ENCODE data around the gene ITPK1. TPM values are rescaled to one million over a fixed set of nuclear protein-coding genes. Genes with fewer than 3 reads are reported as not detected.

ITPK1 gene
- total RNA-seq, 1 donor, result 25.0 TPM

- Histone ChIP-seq H3K79me2 (ENCODE audit: insufficient read depth, low read length) (no peaks in the 10 kb centered on the region), H3K4me2 (ENCODE audit: insufficient read depth, low read length) (no peak overlapping the region), H3K27ac (ENCODE audit: low read depth, low read length) (no peak overlapping the region), H2AFZ (ENCODE audit: low read length) (no peak overlapping the region), H3K36me3 (ENCODE audit: insufficient read depth, low read length) (no peaks in the 10 kb centered on the region), H3K4me3 (ENCODE audit: insufficient read depth, low read length) (no peak overlapping the region), H3K27me3 (ENCODE audit: insufficient read depth, low read length) (no peaks in the 10 kb centered on the region), H3K4me1 (ENCODE audit: insufficient read depth, low read length) (peaks cover 50% of the 10 kb centered on the region), H3K9me3 (ENCODE audit: low read depth, low read length) (no peaks in the 10 kb centered on the region), H4K20me1 (ENCODE audit: insufficient read depth, low read length) (peaks cover 22% of the 10 kb centered on the region)
- peak; percentile 31 for DNase-seq (ENCODE audit: insufficient read length, low spot score, missing footprints)
- TF ChIP-seq CTCF (IDR thresholded peaks at IDR 0.05; ENCODE audit: extremely low read depth, low read depth, low read length), result no peak
Measured at GRCh38 chr14:93004699-93005082, 111.0 kb downstream of the ITPK1 start.

- DNase-seq (ENCODE audit: insufficient read length, low spot score, missing footprints), result peak; percentile 30
- Histone ChIP-seq H3K27me3 (ENCODE audit: insufficient read depth, low read length) (no peaks in the 10 kb centered on the region), H3K36me3 (ENCODE audit: insufficient read depth, low read length) (no peaks in the 10 kb centered on the region), H3K4me1 (ENCODE audit: insufficient read depth, low read length) (peaks cover 44% of the 10 kb centered on the region), H3K79me2 (ENCODE audit: insufficient read depth, low read length) (no peaks in the 10 kb centered on the region), H4K20me1 (ENCODE audit: insufficient read depth, low read length) (peaks cover 22% of the 10 kb centered on the region), H3K27ac (ENCODE audit: low read depth, low read length) (no peak overlapping the region), H3K9me3 (ENCODE audit: low read depth, low read length) (no peaks in the 10 kb centered on the region), H2AFZ (ENCODE audit: low read length) (no peak overlapping the region), H3K4me2 (ENCODE audit: insufficient read depth, low read length) (no peak overlapping the region), H3K4me3 (ENCODE audit: insufficient read depth, low read length) (no peak overlapping the region)
- TF ChIP-seq CTCF (IDR thresholded peaks at IDR 0.05; ENCODE audit: extremely low read depth, low read depth, low read length), result no peak
Measured at GRCh38 chr14:93003945-93004698, 111.6 kb downstream of the ITPK1 start.

GRCh38 chr14:93002851-93003298 is 112.8 kb downstream of the ITPK1 start:
- Histone ChIP-seq H4K20me1 (ENCODE audit: insufficient read depth, low read length) (peaks cover 19% of the 10 kb centered on the region), H3K27me3 (ENCODE audit: insufficient read depth, low read length) (no peaks in the 10 kb centered on the region), H3K4me1 (ENCODE audit: insufficient read depth, low read length) (peaks cover 32% of the 10 kb centered on the region), H3K36me3 (ENCODE audit: insufficient read depth, low read length) (no peaks in the 10 kb centered on the region), H3K4me3 (ENCODE audit: insufficient read depth, low read length) (no peak overlapping the region), H3K79me2 (ENCODE audit: insufficient read depth, low read length) (no peaks in the 10 kb centered on the region), H3K4me2 (ENCODE audit: insufficient read depth, low read length) (no peak overlapping the region), H3K9me3 (ENCODE audit: low read depth, low read length) (no peaks in the 10 kb centered on the region), H3K27ac (ENCODE audit: low read depth, low read length) (no peak overlapping the region), H2AFZ (ENCODE audit: low read length) (no peak overlapping the region)
- DNase-seq (ENCODE audit: insufficient read length, low spot score, missing footprints), result peak; percentile 53
- TF ChIP-seq CTCF (IDR thresholded peaks at IDR 0.05; ENCODE audit: extremely low read depth, low read depth, low read length), result no peak

GRCh38 chr14:93002049-93002448 is 113.7 kb downstream of the ITPK1 start:
- H3K27me3 ChIP-seq (ENCODE audit: insufficient read depth, low read length), result no peaks in the 10 kb centered on the region
- no peaks in the 10 kb centered on the region for H3K9me3 ChIP-seq (ENCODE audit: low read depth, low read length)
- no peak overlapping the region for H3K27ac ChIP-seq (ENCODE audit: low read depth, low read length)
- no peak overlapping the region for H3K4me3 ChIP-seq (ENCODE audit: insufficient read depth, low read length)
- no peaks in the 10 kb centered on the region for H3K36me3 ChIP-seq (ENCODE audit: insufficient read depth, low read length)
- H3K4me1 ChIP-seq (ENCODE audit: insufficient read depth, low read length), result peaks cover 24% of the 10 kb centered on the region
- H4K20me1 ChIP-seq (ENCODE audit: insufficient read depth, low read length), result peaks cover 13% of the 10 kb centered on the region
- no peak overlapping the region for H2AFZ ChIP-seq (ENCODE audit: low read length)
- no peak for TF ChIP-seq CTCF (IDR thresholded peaks at IDR 0.05; ENCODE audit: extremely low read depth, low read depth, low read length)
- DNase-seq (ENCODE audit: insufficient read length, low spot score, missing footprints), result no peak
- H3K79me2 ChIP-seq (ENCODE audit: insufficient read depth, low read length), result no peaks in the 10 kb centered on the region
- no peak overlapping the region for H3K4me2 ChIP-seq (ENCODE audit: insufficient read depth, low read length)

Measured in osteoblast (primary cell).